GM23338 (cell line): ENCODE data around the gene FMN2.

Experiments used
- CREB1 ChIP-seq: fragments of 250-450 bp; sonication (Bioruptor Pico); IDR thresholded peaks from 2 replicates; pipeline ENCODE4 v1.5.0; 2020; ENCODE audit warnings: low read depth, mild to moderate bottlenecking, moderate library complexity
- EZH2 ChIP-seq: fragments of 200-600 bp; sonication (generic); IDR thresholded peaks from one replicate; pipeline ENCODE4 v1.8.0; 2017; ENCODE audit warnings: antibody characterized with exemption, mild to moderate bottlenecking, low read depth; ENCODE audit not compliant: unreplicated experiment
- EZH2phosphoT487 ChIP-seq: fragments of 200-600 bp; sonication (generic); IDR thresholded peaks from one replicate; pipeline ENCODE4 v1.8.1; 2018; ENCODE audit warnings: antibody characterized with exemption; ENCODE audit not compliant: unreplicated experiment
- JUNB ChIP-seq: IDR thresholded peaks from one replicate; pipeline ENCODE4 v1.6.1; 2016; ENCODE audit warnings: antibody characterized with exemption; ENCODE audit not compliant: unreplicated experiment
- NANOG ChIP-seq: IDR thresholded peaks from 2 replicates; pipeline ENCODE4 v1.6.1; 2016; ENCODE audit warnings: antibody characterized with exemption, borderline replicate concordance
- POLR2AphosphoS5 ChIP-seq: IDR thresholded peaks from 2 replicates; pipeline ENCODE4 v1.6.1; 2016; ENCODE audit warnings: antibody characterized with exemption, low read depth
- REST ChIP-seq: IDR thresholded peaks from one replicate; pipeline ENCODE4 v1.6.1; 2018; ENCODE audit warnings: antibody characterized with exemption; ENCODE audit not compliant: unreplicated experiment
- STAT1 ChIP-seq: IDR thresholded peaks from one replicate; pipeline ENCODE4 v1.6.1; 2016; ENCODE audit warnings: antibody characterized with exemption; ENCODE audit not compliant: unreplicated experiment
- ZNF114 ChIP-seq: fragments of 250-450 bp; sonication (Bioruptor Pico); IDR thresholded peaks from 2 replicates; pipeline ENCODE4 v1.5.0; 2020; ENCODE audit warnings: mild to moderate bottlenecking, moderate library complexity
- ZNF331 ChIP-seq: fragments of 250-450 bp; sonication (Bioruptor Pico); IDR thresholded peaks from 2 replicates; pipeline ENCODE4 v1.5.0; 2020; ENCODE audit warnings: low read depth, mild to moderate bottlenecking, moderate library complexity
- TF ChIP-seq, protein P1 (sequence below), 2 experiments: fragments of 200-600 bp in 1 of 2; sonication (generic) in 1 of 2; conservative IDR thresholded peaks; 2 replicates each; pipeline versions ENCODE4 v1.5.1 to v1.6.1; 2016 to 2017; ENCODE audit warnings: antibody characterized with exemption in 2 of 2, low read depth in 2 of 2, mild to moderate bottlenecking in 2 of 2, moderate library complexity in 1 of 2
- TF ChIP-seq, protein P2 (sequence below): IDR thresholded peaks from 2 replicates; pipeline ENCODE4 v1.6.1; 2016; ENCODE audit warnings: antibody characterized with exemption

GRCh38 chr1:240056350-240056749 lies 35.3 kb upstream of the FMN2 start:
- TF ChIP-seq, protein P1, sequence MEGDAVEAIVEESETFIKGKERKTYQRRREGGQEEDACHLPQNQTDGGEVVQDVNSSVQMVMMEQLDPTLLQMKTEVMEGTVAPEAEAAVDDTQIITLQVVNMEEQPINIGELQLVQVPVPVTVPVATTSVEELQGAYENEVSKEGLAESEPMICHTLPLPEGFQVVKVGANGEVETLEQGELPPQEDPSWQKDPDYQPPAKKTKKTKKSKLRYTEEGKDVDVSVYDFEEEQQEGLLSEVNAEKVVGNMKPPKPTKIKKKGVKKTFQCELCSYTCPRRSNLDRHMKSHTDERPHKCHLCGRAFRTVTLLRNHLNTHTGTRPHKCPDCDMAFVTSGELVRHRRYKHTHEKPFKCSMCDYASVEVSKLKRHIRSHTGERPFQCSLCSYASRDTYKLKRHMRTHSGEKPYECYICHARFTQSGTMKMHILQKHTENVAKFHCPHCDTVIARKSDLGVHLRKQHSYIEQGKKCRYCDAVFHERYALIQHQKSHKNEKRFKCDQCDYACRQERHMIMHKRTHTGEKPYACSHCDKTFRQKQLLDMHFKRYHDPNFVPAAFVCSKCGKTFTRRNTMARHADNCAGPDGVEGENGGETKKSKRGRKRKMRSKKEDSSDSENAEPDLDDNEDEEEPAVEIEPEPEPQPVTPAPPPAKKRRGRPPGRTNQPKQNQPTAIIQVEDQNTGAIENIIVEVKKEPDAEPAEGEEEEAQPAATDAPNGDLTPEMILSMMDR (conservative IDR thresholded peaks at IDR 0.05; ENCODE audit: low read depth in 2 of 2), result no peak
- no peak for TF ChIP-seq EZH2
- TF ChIP-seq, protein P2, sequence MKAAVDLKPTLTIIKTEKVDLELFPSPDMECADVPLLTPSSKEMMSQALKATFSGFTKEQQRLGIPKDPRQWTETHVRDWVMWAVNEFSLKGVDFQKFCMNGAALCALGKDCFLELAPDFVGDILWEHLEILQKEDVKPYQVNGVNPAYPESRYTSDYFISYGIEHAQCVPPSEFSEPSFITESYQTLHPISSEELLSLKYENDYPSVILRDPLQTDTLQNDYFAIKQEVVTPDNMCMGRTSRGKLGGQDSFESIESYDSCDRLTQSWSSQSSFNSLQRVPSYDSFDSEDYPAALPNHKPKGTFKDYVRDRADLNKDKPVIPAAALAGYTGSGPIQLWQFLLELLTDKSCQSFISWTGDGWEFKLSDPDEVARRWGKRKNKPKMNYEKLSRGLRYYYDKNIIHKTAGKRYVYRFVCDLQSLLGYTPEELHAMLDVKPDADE, result no peak
- no peak for TF ChIP-seq JUNB
- TF ChIP-seq CREB1 (CRISPR knock-in tag), result no peak
- no peak for TF ChIP-seq POLR2AphosphoS5
- no peak for TF ChIP-seq REST
- TF ChIP-seq ZNF114 (CRISPR knock-in tag), result no peak
- no peak for TF ChIP-seq EZH2phosphoT487
- no peak for TF ChIP-seq STAT1
- no peak for TF ChIP-seq ZNF331 (CRISPR knock-in tag)
- no peak for TF ChIP-seq NANOG
